ENCODE data around the gene CD2.

CD2 gene

DNA sequence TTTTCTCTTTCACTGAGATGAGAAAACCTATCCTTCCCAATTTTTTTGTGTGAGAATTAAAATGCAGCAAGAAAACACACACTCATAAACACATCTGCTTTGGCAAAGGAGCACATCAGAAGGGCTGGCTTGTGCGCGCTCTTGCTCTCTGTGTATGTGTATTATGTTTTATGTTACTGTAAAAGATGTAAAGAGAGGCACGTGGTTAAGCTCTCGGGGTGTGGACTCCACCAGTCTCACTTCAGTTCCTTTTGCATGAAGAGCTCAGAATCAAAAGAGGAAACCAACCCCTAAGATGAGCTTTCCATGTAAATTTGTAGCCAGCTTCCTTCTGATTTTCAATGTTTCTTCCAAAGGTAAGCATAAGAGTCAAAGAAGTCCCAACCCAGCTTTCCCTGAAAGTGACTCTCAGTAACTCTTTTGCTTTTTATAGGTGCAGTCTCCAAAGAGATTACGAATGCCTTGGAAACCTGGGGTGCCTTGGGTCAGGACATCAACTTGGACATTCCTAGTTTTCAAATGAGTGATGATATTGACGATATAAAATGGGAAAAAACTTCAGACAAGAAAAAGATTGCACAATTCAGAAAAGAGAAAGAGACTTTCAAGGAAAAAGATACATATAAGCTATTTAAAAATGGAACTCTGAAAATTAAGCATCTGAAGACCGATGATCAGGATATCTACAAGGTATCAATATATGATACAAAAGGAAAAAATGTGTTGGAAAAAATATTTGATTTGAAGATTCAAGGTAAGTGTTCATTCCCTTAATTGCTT is at the start of gene CD2:
Gene CD2 (plus strand): TSS at position 233 of the 780 bp plus-strand sequence. CDS start 63 bp downstream, at position 296.
- no peak for DNase-seq

DNA sequence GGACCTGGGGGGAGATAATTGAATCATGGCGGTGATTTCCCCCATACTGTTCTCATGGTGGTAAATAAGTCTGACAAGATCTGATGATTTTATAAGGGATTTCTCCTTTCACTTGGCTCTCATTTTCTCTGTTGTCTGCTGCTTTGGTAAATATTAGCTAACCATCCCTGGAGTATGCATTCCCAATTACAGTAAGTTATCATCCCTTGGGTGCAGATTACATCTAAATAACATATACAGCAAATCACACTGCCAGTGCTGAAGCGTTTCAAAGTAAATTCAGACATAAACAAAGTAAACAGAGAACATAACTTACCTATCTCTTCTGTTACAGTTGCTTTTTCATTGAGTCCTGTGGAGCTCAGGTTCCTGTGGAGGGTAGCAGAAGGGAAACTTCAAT is 48.1 kb upstream of the CD2 start:
- DNase-seq, result no peak

GRCh38 chr1:116706841-116707240 is 47.4 kb upstream of the CD2 start:
- no peak for DNase-seq

- DNase-seq, result peak; percentile 31
These were observed 45.9 kb upstream of the CD2 start for GRCh38 chr1:116708255-116708900.

DNA sequence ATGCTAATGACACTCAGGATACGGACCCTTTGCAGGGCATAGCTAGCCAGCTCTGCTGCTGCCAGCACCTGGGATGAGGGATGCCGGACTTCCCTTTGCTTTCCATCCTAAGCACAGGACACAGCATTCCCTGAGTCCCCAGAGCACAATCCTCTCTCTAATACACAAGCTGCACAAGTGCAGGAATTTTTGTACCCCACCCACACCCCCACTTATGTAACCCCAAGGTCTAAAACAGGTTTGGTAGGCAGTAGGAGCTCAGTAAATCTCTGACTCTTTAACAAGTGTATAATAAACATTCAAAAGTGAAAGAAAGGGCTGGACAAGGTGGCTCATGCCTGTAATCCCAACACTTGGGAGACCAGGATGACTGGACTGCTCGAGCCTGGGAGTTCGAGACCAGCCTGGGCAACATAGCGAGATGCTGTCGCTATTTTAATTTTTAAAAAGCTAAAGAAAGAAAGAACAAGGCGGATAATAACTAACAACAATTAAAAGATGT is 44.5 kb upstream of the CD2 start:
- no peak for DNase-seq

GRCh38 chr1:116710420-116711262 is 43.6 kb upstream of the CD2 start:
- no peak for DNase-seq

DNA sequence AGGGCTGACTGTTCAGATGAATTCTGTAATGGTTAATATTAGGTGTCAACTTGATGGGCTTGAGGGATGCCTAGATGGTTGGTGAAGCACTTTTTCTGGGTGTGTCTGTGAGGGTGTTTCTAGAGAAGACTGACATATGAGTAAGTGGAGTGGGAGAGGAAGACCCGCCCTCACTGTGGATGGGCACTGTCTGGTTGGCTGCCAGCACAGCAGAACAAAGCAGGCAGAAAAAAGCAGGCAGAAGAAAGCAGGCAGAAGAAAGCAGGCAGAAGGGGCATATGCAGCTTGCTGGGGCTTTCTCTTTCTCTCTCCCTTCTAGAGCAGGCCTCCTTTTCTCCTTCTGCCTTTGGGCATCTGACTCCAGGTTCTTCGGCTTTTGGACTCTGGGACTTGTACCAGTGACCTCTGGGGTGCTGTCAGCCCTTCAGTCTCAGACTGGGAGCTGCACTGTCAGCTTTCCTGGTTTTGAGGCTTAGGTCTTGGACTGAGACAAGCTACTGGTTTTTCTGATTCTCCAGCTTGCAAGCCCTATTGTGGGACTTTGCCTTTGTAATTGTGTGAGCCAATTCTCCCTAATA is 42.9 kb upstream of the CD2 start:
- DNase-seq, result peak; percentile 29

DNA sequence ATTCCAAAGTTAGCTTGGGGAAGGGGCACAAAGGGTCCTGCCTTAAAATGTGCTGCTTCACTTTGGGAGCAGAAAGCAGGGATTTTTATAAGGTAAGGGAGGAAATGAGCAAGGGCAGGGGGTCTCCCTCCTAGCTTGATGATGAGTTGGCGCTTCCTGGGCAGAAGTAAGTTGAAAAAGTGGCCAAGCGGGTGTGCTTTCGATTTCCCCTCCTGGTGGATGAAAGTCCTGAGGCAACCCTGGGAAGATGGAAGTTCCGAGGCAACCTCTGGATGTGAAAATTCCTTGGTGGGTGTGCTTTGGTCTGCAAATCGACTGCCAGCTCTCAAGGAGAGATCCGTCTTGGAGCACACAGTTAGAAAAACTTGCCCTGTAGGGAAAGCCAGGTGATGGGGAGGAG is 41.7 kb upstream of the CD2 start:
- DNase-seq, result no peak

- no peak for DNase-seq
These were observed 40.8 kb upstream of the CD2 start for GRCh38 chr1:116713474-116713873.

DNA sequence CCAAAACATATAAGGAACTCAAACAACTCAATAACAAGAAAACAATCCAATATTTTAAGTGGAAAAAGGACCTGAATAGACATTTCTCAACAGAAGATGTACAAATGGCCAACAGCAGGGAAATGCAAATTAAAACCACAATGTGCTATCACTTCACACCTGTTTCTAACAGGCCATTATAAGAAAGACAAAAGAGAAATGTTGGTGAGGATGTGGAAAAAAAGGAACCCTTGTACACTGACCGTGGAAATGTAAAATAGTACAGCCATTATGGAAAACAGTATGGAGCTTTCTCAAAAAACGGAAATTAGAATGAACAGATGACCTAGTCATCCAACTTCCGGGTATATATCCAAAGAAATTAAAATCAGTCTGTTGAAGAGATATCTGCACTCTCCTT is 37.8 kb upstream of the CD2 start:
- no peak for DNase-seq

- no peak for DNase-seq
These were observed 36.9 kb upstream of the CD2 start for GRCh38 chr1:116717318-116717717.

DNA sequence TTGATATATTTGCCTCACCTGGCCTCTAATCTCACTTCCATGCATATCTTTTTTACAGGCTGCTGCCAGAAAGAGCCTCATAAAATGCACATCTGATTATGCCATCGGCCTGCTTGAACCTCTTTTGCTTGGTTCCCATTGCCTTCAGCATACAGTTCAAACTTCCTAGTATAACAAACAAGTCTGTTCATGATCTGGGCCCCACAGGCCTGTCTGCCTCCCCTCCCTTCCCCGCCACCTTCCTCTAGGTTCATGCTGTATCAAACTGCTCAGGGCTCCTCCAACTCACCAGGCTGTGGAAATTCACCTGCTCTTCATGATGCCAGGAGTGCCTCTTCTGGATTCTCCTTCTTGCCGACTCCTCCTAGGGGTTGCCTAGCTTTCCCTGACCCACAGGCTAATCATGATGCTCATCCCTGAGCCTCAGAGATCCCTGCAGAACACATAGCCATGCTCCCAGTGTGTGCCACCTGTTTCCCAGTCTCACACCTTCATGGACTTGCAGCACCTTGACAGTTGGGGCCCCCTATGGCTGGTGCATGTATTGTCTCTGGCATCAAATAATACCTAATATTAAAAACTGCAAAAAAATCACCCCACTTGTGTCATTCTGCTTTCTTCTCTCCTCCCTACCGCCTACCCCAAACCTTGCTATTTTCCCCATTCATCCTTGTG is 33.7 kb upstream of the CD2 start:
- no peak for DNase-seq

DNA sequence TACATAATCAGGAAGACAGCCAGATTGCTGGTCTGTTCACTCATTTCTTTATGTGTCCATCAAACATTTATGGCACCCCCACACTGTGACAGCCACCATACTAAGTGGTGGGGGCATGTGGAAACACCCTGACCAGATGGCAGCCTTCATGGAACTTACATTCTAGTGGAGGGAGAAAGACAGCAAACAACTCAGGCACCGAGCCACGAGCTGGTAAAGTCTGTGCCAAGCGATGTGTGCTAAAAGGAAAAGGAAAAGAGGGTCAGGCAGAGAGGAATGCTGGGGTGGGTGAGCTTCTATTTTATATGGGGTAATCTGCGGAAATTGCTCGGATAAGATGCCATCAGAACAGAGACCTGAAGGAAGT is 33.2 kb upstream of the CD2 start:
- no peak for DNase-seq

DNA sequence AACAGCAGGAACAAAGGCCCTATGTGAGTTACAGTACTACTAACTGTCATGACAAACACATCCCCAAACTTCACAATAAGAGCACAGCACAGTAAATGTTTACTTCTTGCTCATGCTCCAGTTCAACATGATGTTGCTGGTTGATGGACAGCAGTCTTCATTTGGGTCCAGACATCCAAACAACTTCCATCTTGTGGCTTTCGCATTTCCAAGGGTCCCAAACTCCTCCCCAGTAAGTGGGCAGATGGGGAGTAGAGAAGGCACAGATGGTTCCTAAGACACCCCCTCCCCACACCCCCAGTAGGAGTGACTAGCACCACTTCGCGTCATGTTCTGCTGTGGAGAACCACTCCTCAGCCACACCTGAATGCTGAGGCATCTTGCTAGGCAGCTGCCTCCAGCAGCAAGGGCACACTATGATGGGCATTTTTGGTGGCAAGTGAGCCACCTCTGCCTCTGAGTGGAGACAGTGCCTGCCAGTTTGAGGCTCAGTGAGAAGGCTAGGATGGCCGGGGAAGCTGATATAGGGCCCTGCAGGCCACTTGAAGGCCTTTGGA is 32.7 kb upstream of the CD2 start:
- peak; percentile 66 for DNase-seq

DNA sequence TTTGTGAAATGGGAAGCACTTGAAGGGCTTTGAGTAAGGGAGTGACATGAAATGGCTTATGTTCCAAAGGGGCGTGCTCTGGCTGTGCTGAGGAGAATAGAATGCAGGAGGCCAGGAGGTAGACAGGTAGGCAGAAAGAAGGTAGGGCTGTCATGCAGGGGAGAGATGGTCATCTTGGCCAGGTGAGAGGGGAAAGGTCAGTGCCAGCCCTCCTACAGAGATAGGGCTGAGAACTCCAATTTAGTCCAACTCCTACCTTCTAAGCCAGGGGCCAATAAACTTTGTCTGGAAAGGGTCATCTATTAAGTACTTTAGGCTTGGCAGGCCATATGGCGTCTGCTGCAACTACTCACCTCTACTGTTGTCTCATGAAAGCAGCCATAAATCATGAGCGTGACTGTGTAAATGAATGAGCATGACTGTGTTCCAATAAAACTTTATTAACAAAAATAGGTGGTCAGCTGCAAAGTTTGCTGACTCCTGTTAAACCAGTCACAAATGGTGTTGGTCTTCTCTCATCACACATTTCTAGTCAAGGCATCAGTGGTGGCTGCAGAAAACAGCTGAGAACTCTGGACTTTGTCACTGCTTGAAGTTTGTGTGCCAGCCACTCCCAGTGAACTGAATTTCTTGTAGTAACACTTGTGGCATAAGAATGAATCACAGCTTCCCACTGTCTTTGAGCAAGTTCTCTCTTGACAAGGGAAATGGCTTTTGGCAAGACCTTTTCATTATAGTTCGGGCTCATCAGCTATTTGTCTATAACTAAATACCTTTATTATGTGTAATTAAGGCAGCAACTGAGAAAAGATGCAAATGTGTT is 32.0 kb upstream of the CD2 start:
- peak; percentile 95 for DNase-seq

DNA sequence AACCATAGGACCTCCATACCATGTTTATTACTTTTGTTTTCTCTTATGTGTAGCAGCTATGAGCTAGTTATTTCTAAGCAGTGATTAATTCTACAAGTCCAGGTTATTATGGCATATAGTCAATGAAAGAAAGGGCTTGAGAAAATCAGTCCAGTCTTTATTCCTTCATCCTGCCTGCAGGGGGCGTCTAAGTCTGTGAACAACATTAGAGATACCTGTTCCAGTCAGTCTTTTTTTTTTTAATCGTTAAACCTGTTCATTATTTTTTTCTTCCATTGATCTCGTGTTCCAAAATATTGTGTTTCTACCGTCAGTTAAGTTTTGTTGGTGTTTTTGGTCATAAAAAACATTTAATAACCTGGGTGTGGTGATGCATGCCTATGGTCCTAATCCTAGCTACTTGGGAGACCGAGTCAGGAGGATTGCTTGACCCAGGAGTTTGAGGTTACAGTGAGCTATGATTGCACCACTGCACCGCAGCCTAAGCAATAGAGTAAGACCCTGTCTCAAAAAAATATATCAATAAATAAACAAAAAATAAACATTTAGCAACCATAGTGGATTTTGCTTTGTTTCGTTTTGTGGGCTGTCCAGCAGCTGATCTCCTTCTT is 29.4 kb upstream of the CD2 start:
- peak; percentile 88 for DNase-seq

GRCh38 chr1:116725798-116726197 is 28.4 kb upstream of the CD2 start:
- DNase-seq, result no peak

GRCh38 chr1:116726872-116727820 is 27.1 kb upstream of the CD2 start:
- no peak for DNase-seq

DNA sequence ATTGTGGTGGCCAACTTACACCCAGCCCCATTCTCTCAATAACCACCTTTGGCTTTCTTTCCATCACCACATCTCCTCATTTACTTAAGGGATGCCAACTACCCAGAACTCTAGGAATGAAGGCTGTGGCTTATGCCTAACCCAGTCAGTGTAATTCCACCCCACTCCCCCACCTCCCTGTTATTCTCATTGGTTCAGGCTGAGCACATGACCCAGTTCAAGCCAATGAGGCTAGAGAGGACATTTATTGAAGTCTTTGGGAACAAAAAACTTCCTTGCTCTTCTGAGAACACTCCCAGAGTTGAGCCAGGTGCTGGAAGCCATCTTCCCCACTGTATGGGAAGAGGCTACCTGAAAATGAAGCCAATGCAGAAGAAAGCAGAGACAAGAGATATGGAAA is 22.8 kb upstream of the CD2 start:
- DNase-seq, result no peak

GRCh38 chr1:116732726-116733125 is 21.5 kb upstream of the CD2 start:
- no peak for DNase-seq
